Colonic mucosa (tissue), 4 donors: ENCODE data around the gene CACNB1. TPM values are rescaled to one million over a fixed set of nuclear protein-coding genes. Genes with fewer than 3 reads are reported as not detected.

Source experiments
- DNase-seq: peaks from one replicate; pipeline ENCODE4 v3.0.0-alpha.2; 2020
- H3K27ac ChIP-seq: fragments of 200-600 bp; one replicate; pipeline ENCODE4 v1.8.0; 2021
- H3K27me3 ChIP-seq: fragments of 200-600 bp; one replicate; pipeline ENCODE4 v1.8.0; 2021
- H3K36me3 ChIP-seq: fragments of 200-600 bp; one replicate; pipeline ENCODE4 v1.8.0; 2021
- H3K4me1 ChIP-seq: fragments of 200-600 bp; one replicate; pipeline ENCODE4 v1.8.0; 2021; ENCODE audit warnings: mild to moderate bottlenecking
- H3K4me3 ChIP-seq: fragments of 200-600 bp; one replicate; pipeline ENCODE4 v1.8.0; 2021
- H3K9ac ChIP-seq, 2 donors: one replicate each; pipeline ENCODE4 v1.7.0; 2013; ENCODE audit warnings: control low read depth in 2 of 2, low read depth in 2 of 2, low read length in 2 of 2
- H3K9me3 ChIP-seq: fragments of 200-600 bp; one replicate; pipeline ENCODE4 v1.8.0; 2021
- CTCF ChIP-seq: fragments of 200-600 bp; IDR thresholded peaks from one replicate; pipeline ENCODE4 v1.8.0; 2022; ENCODE audit warnings: antibody characterized with exemption, mild to moderate bottlenecking
- intact Hi-C: fragments of 100-400 bp; cut with DNase I; formaldehyde crosslinking; loops from one replicate; pipeline ENCODE4 v1.14.1; 2022
- total RNA-seq, 2 donors: library from RNA; stranded (reverse); fragmentation: NEBNext Ultra II Directional in 1 of 2; extraction: Animal tissue kit (Norgen Biotek cat#: 25700) in 1 of 2; gene quantifications; one replicate each; pipeline ENCODE4 v1.2.1, GENCODE V29; 2021
- donor health status: healthy.
- donor health status: DM: no; HTN: no; CAD: no.
- donor health status: DM: no; HTN: no; CAD: no.

The CACNB1 gene
- total RNA-seq, 2 donors from 2014 or later: 5.9 to 8.8 TPM

- no peaks in the 10 kb centered on the region for H3K36me3 ChIP-seq
- no peak overlapping the region for H3K4me3 ChIP-seq
- intact Hi-C loops: no loop called here
- no peaks in the 10 kb centered on the region for H3K9me3 ChIP-seq
- H3K4me1 ChIP-seq: no peaks in the 10 kb centered on the region
- no peak for TF ChIP-seq CTCF
- no peak overlapping the region for H3K9ac ChIP-seq
- H3K27ac ChIP-seq: no peak overlapping the region
- peaks cover 4% of the 10 kb centered on the region for H3K27me3 ChIP-seq
- no peak for DNase-seq
Measured at GRCh38 chr17:39218906-39219305, 21.4 kb upstream of the CACNB1 start.

GRCh38 chr17:39217734-39218369, 20.4 kb upstream of the CACNB1 start:
- no peak overlapping the region for H3K27ac ChIP-seq
- DNase-seq: no peak
- intact Hi-C loops: no loop called here
- H3K4me3 ChIP-seq: no peak overlapping the region
- no peaks in the 10 kb centered on the region for H3K27me3 ChIP-seq
- no peaks in the 10 kb centered on the region for H3K36me3 ChIP-seq
- no peak for TF ChIP-seq CTCF
- H3K9me3 ChIP-seq: no peaks in the 10 kb centered on the region
- no peaks in the 10 kb centered on the region for H3K4me1 ChIP-seq
- no peak overlapping the region for H3K9ac ChIP-seq

- H3K27ac ChIP-seq: no peak overlapping the region
- H3K36me3 ChIP-seq: no peaks in the 10 kb centered on the region
- intact Hi-C loops: no loop called here
- no peak overlapping the region for H3K4me3 ChIP-seq
- H3K9me3 ChIP-seq: no peaks in the 10 kb centered on the region
- peaks cover 12% of the 10 kb centered on the region for H3K4me1 ChIP-seq
- TF ChIP-seq CTCF: no peak
- DNase-seq: no peak
- no peak overlapping the region for H3K9ac ChIP-seq
- no peaks in the 10 kb centered on the region for H3K27me3 ChIP-seq
Measured at GRCh38 chr17:39213852-39214251, 16.4 kb upstream of the CACNB1 start.

DNA sequence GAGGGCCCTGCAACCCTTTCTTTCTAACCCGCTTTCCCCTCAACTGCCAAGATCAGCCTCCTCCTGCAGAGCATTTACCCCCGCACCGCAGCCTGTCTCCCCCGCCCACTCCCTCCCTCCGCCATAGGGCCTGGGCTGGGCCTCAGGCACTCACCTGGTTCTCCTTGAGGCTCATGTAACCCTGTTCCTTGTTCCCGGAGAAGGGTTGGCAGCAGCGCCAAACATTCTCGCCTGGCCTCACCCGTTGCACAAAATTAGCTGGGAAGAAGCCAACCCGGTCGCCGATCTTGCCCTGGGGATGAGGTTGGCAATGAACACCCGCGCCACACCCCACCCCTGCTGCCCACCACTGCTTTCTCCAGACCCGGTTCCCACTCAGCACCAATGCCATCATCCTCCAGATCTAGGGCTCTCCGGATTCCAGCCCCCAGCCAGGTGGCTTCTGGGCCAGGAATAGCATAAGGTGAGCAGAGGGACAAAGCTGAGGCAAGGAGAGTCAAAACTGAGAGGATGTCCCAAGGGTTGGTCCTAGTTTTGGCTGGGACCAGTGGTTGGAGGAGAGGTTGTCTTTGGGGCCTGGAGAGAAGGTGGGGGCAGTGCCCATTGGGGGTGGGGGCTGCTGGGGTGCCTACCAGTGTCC, 15.5 kb upstream of the CACNB1 start:
- Histone ChIP-seq H3K9me3 (no peaks in the 10 kb centered on the region), H3K27me3 (no peaks in the 10 kb centered on the region), H3K27ac (no peak overlapping the region), H3K9ac (no peak overlapping the region), H3K4me3 (no peak overlapping the region), H3K36me3 (no peaks in the 10 kb centered on the region), H3K4me1 (peaks cover 15% of the 10 kb centered on the region)
- no peak for DNase-seq
- intact Hi-C loops: no loop called here
- no peak for TF ChIP-seq CTCF

- peaks cover 15% of the 10 kb centered on the region for H3K4me1 ChIP-seq
- intact Hi-C loops: no loop called here
- no peak for DNase-seq
- no peak for TF ChIP-seq CTCF
- H3K27me3 ChIP-seq: no peaks in the 10 kb centered on the region
- no peak overlapping the region for H3K27ac ChIP-seq
- H3K9me3 ChIP-seq: no peaks in the 10 kb centered on the region
- no peaks in the 10 kb centered on the region for H3K36me3 ChIP-seq
- no peak overlapping the region for H3K4me3 ChIP-seq
- no peak overlapping the region for H3K9ac ChIP-seq
Measured at GRCh38 chr17:39212195-39212810, 14.8 kb upstream of the CACNB1 start.
